KMS-11 (cell line): ENCODE data around the gene INTS7.
"Not testable (repeated sequence)": the region's sequence is repeated elsewhere in the genome, so short reads cannot be mapped to it uniquely, and the experiment has no call there.

Experiments
- H2AFZ ChIP-seq: fragments of 200-600 bp; sonication (generic); 2 replicates; pipeline ENCODE4 v1.6.1; 2016; ENCODE audit warnings: antibody characterized with exemption, mixed run types, low read depth
- H3K27ac ChIP-seq: fragments of 200-600 bp; sonication (generic); 2 replicates; pipeline ENCODE4 v1.6.1; 2016; ENCODE audit warnings: mild to moderate bottlenecking, mixed run types
- H3K27me3 ChIP-seq: fragments of 200-600 bp; sonication (generic); 2 replicates; pipeline ENCODE4 v1.6.1; 2017; ENCODE audit warnings: mild to moderate bottlenecking, low read depth, mixed run types, moderate library complexity; ENCODE audit not compliant: insufficient read depth
- H3K36me3 ChIP-seq: fragments of 200-600 bp; sonication (generic); 2 replicates; pipeline ENCODE4 v1.6.1; 2017; ENCODE audit warnings: mild to moderate bottlenecking, mixed run types; ENCODE audit not compliant: insufficient read depth
- H3K4me1 ChIP-seq: fragments of 200-600 bp; sonication (generic); 2 replicates; pipeline ENCODE4 v1.6.1; 2016; ENCODE audit warnings: mild to moderate bottlenecking, low read depth, mixed run types; ENCODE audit not compliant: poor library complexity, severe bottlenecking
- H3K4me2 ChIP-seq: fragments of 200-600 bp; sonication (generic); 2 replicates; pipeline ENCODE4 v1.7.0; 2016; ENCODE audit warnings: mild to moderate bottlenecking, mixed run types
- H3K4me3 ChIP-seq: fragments of 200-600 bp; sonication (generic); IDR thresholded peaks from 2 replicates; pipeline ENCODE4 v1.6.1; 2017; ENCODE audit warnings: low read depth, low read length, mixed read lengths; ENCODE audit not compliant: insufficient read depth
- H3K79me2 ChIP-seq: fragments of 200-600 bp; sonication (generic); 2 replicates; pipeline ENCODE4 v1.6.1; 2016; ENCODE audit warnings: low read depth, mixed run types; ENCODE audit not compliant: insufficient read depth
- H3K9ac ChIP-seq: fragments of 200-600 bp; sonication (generic); 2 replicates; pipeline ENCODE4 v1.6.1; 2016; ENCODE audit warnings: mild to moderate bottlenecking, mixed run types
- H4K20me1 ChIP-seq: fragments of 200-600 bp; sonication (generic); 2 replicates; pipeline ENCODE4 v1.6.1; 2016; ENCODE audit warnings: mild to moderate bottlenecking, mixed run types; ENCODE audit not compliant: insufficient read depth
- TF ChIP-seq, protein P1 (sequence below): fragments of 200-600 bp; sonication (generic); conservative IDR thresholded peaks from 2 replicates; pipeline ENCODE4 v1.6.1; 2017; ENCODE audit warnings: low read depth, mild to moderate bottlenecking, antibody characterized with exemption, low read length, moderate library complexity, mixed read lengths

Gene INTS7

DNA sequence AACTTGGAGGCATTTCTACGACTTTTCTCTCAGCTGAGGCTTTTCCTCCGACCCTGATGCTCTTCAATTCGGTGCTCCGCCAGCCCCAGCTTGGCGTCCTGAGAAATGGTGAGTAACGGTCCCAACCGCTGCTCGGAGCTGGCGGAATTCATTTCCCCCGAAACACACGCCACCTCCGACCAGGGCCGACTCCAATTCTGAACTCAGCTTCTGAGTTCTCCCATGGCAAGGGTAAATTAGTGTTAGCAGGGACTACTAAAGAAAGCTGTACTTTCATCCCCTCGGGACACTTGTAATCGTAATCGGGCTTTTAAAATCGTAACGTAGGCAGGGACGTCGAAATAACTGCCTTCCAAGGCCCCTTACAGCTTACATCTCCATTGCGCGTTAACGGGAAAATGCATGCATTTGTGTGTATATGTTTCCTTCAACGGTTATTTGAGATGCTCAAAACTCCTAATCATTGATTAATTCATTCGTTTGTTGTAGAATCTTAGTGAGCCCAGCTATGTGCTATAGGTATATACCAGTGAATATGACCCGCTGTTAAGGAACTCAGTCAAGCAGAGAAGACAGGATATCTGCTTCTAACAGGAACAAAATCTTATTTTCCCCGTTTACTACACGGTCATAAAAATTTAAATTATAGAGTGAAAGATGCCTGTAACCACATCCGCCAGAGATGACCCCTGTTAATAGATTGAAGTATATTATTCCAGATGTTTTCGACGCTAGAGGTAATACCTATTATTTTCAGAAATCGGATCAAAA lies 663 bp upstream of the INTS7 start:
- Histone ChIP-seq H3K79me2 (peaks cover 88% of the 10 kb centered on the region), H3K9ac (peak overlapping the region; percentile 80), H3K36me3 (no peaks in the 10 kb centered on the region; the same call in 1 of the 2 replicates), H3K27ac (peak overlapping the region; percentile 71), H4K20me1 (peaks cover 25% of the 10 kb centered on the region), H3K4me2 (peak overlapping the region; percentile 77), H3K4me3 (peak overlapping the region; percentile 96), H2AFZ (peak overlapping the region; percentile 70), H3K27me3 (no peaks in the 10 kb centered on the region), H3K4me1 (peaks cover 75% of the 10 kb centered on the region)
- TF ChIP-seq, protein P1, sequence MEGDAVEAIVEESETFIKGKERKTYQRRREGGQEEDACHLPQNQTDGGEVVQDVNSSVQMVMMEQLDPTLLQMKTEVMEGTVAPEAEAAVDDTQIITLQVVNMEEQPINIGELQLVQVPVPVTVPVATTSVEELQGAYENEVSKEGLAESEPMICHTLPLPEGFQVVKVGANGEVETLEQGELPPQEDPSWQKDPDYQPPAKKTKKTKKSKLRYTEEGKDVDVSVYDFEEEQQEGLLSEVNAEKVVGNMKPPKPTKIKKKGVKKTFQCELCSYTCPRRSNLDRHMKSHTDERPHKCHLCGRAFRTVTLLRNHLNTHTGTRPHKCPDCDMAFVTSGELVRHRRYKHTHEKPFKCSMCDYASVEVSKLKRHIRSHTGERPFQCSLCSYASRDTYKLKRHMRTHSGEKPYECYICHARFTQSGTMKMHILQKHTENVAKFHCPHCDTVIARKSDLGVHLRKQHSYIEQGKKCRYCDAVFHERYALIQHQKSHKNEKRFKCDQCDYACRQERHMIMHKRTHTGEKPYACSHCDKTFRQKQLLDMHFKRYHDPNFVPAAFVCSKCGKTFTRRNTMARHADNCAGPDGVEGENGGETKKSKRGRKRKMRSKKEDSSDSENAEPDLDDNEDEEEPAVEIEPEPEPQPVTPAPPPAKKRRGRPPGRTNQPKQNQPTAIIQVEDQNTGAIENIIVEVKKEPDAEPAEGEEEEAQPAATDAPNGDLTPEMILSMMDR, result no peak

DNA sequence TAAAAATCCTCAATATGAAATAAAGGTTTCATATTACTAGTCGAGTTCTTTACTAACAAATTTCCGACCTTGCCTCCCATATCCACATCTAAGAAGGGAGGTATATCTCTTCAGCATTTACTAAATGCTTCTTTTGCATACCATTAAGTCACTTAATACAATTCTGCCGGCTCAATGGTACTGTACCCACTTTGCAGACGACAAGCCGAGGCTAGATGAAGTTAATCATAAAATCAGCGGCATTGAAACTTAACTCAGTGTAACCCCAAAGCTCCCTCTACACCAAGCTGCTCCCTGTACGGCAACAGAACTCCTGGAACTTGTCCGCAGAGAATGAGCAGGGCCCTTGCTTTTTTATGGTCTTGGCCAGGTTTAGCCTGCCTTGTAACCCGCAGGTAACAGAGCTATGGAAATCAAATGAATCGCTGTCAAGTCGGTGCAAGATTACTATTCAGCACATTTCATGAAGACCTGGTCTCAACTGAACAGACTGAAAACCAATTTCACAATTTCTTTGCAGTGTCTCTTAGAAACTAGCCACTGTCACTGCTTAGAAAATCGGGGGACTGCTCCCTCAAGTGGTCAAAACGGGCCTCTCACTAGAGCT lies 738 bp downstream of the INTS7 start:
- Histone ChIP-seq H2AFZ (peak overlapping the region; percentile 73; the same call in 1 of the 2 replicates), H3K4me2 (peak overlapping the region; percentile 81), H3K36me3 (no peaks in the 10 kb centered on the region; the same call in 1 of the 2 replicates), H3K79me2 (peaks cover 89% of the 10 kb centered on the region), H3K27ac (peak overlapping the region; percentile 71), H3K27me3 (no peaks in the 10 kb centered on the region), H4K20me1 (peaks cover 18% of the 10 kb centered on the region), H3K9ac (peak overlapping the region; percentile 80; the same call in 1 of the 2 replicates), H3K4me3 (peak overlapping the region; percentile 99), H3K4me1 (peaks cover 66% of the 10 kb centered on the region)
- TF ChIP-seq, protein P1, result no peak

DNA sequence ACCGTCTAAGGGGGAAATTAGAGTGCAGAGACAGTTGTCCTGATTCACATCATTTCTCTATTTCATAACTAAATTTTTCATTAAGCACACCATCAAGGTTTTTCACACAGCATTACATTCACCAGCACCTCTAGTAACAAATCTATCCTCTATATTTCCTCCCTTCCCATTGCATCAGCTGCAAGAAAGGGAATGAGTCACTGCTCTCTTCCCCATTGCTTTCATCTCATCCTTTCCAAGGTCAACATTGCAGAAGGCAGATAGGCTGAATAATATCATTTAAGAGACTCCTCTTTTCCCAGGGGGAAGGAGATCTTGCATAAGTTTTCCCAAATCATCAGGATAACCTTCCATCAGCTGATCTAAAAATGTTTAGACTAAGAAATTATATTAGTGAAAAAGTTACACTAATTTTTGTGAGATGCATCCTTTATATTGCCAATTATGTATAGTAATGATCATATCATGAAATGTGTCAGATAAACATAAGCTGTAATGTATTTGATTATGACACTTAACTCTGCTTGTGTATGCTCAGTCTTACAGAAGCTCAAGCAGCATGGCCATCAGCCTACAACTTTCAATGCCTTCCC lies 4.3 kb downstream of the INTS7 start:
- Histone ChIP-seq H4K20me1 (peaks cover 15% of the 10 kb centered on the region), H3K9ac (no peak overlapping the region), H3K4me3 (no peak overlapping the region), H2AFZ (no peak overlapping the region), H3K4me1 (peaks cover 37% of the 10 kb centered on the region), H3K36me3 (no peaks in the 10 kb centered on the region), H3K27me3 (no peaks in the 10 kb centered on the region), H3K27ac (no peak overlapping the region), H3K4me2 (peak overlapping the region; percentile 3; the same call in 1 of the 2 replicates), H3K79me2 (peaks cover 89% of the 10 kb centered on the region)
- TF ChIP-seq, protein P1, result no peak

DNA sequence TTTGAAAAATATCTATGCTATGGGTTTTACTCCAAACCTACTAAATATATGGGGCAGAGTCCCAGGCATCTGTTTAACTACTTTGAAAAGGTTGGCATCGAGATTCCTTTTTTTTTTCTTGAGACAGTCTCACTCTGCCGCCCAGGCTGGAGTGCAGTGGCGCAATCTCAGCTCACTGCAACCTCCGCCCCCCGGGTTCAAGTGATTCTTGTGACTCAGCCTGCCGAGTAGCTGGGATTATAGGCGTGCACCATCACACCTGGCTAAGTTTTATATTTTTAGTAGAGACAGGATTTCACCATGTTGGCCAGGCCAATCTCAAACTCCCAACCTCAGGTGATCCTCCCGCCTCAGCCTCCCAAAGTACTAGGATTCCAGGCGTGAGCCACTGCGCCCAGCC lies 7.6 kb downstream of the INTS7 start:
- H3K36me3 ChIP-seq, H3K9ac ChIP-seq, H2AFZ ChIP-seq, H3K27ac ChIP-seq, H3K4me3 ChIP-seq, H3K27me3 ChIP-seq, H3K4me2 ChIP-seq: not testable (repeated sequence)
- peaks cover 22% of the 10 kb centered on the region for H3K4me1 ChIP-seq
- peaks cover 100% of the 10 kb centered on the region for H3K79me2 ChIP-seq
- peaks cover 15% of the 10 kb centered on the region for H4K20me1 ChIP-seq
